AG04450 (cell line): ENCODE data around the gene MEF2C. TPM values are rescaled to one million over a fixed set of nuclear protein-coding genes. Genes with fewer than 3 reads are reported as not detected.
"Not testable (repeated sequence)": the region's sequence is repeated elsewhere in the genome, so short reads cannot be mapped to it uniquely, and the experiment has no call there.

ENCODE experiments used
- CTCF ChIA-PET: fragments of 300-600, 350-600 bp; formaldehyde crosslinking; extraction: SDS; loops from one replicate; lab custom pipeline; 2022; ENCODE audit warnings: antibody characterized with exemption, inconsistent platforms; lab: Charles Lee
- POLR2A ChIA-PET: fragments of 350-600 bp; formaldehyde crosslinking; extraction: SDS; loops from one replicate; lab custom pipeline; 2021; ENCODE audit warnings: antibody characterized with exemption, inconsistent platforms; lab: Yijun Ruan, JAX
- DNase-seq: peaks from one replicate; pipeline ENCODE4 v3.0.0-alpha.2; 2011; ENCODE audit warnings: low read depth, low spot score
- H3K27ac ChIP-seq: one replicate; pipeline ENCODE4 v1.5.1; 2012; ENCODE audit warnings: low read depth, low read length, control low read depth
- H3K27me3 ChIP-seq: one replicate; pipeline ENCODE4 v1.6.0; 2012; ENCODE audit warnings: low read length; ENCODE audit not compliant: control insufficient read depth, insufficient read depth
- H3K4me3 ChIP-seq: 2 replicates; pipeline ENCODE4 v1.5.1; 2011; ENCODE audit warnings: mild to moderate bottlenecking, low read depth, low read length, control low read depth
- H3K9me3 ChIP-seq: 2 replicates; pipeline ENCODE4 v1.5.1; 2012; ENCODE audit warnings: low read length; ENCODE audit not compliant: control insufficient read depth, insufficient read depth
- polyA plus RNA-seq: library from polyadenylated mRNA; depleted of rRNA; stranded (reverse); fragments of >200 nt; gene quantifications from 2 replicates; pipeline ENCODE4 v1.2.3, GENCODE V29; 2011
- TF ChIP-seq, protein P1 (sequence below): IDR thresholded peaks from 2 replicates; pipeline ENCODE4 v1.5.1; 2011; ENCODE audit warnings: low read depth, low read length, control low read depth, inconsistent platforms

MEF2C gene
- polyA plus RNA-seq, 1 experiment: 3.9 TPM

GRCh38 chr5:88925692-88926490, 42.9 kb upstream of the MEF2C start:
- TF ChIP-seq, protein P1, sequence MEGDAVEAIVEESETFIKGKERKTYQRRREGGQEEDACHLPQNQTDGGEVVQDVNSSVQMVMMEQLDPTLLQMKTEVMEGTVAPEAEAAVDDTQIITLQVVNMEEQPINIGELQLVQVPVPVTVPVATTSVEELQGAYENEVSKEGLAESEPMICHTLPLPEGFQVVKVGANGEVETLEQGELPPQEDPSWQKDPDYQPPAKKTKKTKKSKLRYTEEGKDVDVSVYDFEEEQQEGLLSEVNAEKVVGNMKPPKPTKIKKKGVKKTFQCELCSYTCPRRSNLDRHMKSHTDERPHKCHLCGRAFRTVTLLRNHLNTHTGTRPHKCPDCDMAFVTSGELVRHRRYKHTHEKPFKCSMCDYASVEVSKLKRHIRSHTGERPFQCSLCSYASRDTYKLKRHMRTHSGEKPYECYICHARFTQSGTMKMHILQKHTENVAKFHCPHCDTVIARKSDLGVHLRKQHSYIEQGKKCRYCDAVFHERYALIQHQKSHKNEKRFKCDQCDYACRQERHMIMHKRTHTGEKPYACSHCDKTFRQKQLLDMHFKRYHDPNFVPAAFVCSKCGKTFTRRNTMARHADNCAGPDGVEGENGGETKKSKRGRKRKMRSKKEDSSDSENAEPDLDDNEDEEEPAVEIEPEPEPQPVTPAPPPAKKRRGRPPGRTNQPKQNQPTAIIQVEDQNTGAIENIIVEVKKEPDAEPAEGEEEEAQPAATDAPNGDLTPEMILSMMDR: no peak
- POLR2A ChIA-PET: interaction anchor here (1.1 kb wide), 1 partner anchor 42 kb away, joined by 4 read pairs; no protein-coding TSS in a partner anchor
- Histone ChIP-seq H3K27me3 (no peaks in the 10 kb centered on the region), H3K4me3 (no peak overlapping the region), H3K9me3 (no peaks in the 10 kb centered on the region), H3K27ac (no peak overlapping the region)
- peak; percentile 8 for DNase-seq
- CTCF ChIA-PET: interaction anchor here (1.5 kb wide), 1 partner anchor 196 kb away, joined by 7 read pairs; no protein-coding TSS in a partner anchor

- Histone ChIP-seq H3K27ac (no peak overlapping the region), H3K4me3 (no peak overlapping the region), H3K9me3 (no peaks in the 10 kb centered on the region), H3K27me3 (no peaks in the 10 kb centered on the region)
- CTCF ChIA-PET: no interaction called here
- no peak for DNase-seq
- POLR2A ChIA-PET: no interaction called here
- TF ChIP-seq, protein P1: no peak
These were observed 41.3 kb upstream of the MEF2C start for GRCh38 chr5:88924330-88924657.

GRCh38 chr5:88923623-88924329, 40.8 kb upstream of the MEF2C start:
- Histone ChIP-seq H3K27ac (no peak overlapping the region), H3K9me3 (no peaks in the 10 kb centered on the region), H3K4me3 (no peak overlapping the region), H3K27me3 (no peaks in the 10 kb centered on the region)
- TF ChIP-seq, protein P1: no peak
- POLR2A ChIA-PET: no interaction called here
- DNase-seq: no peak
- CTCF ChIA-PET: no interaction called here

DNA sequence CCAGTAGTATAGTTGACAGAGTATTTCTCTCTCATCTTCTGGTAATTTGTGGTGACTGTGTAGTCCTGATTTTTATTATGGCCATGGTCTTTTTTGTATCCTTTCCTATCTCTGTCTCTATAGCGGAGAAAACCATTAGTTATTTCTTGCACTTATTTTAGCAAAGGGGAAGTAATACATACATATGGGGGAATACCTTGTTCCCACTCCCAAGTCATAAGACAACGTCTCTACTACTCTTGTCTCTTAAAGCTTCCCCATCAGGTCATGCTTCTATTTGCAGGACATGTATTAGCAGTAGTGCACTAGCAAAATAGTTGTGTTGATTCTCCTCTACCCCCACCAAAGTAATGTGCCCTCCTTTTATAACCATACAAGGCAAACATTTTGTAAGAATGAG, 29.8 kb upstream of the MEF2C start:
- CTCF ChIA-PET, DNase-seq, H3K27ac ChIP-seq, POLR2A ChIA-PET, H3K9me3 ChIP-seq, H3K27me3 ChIP-seq, H3K4me3 ChIP-seq: not testable (repeated sequence)

- DNase-seq, POLR2A ChIA-PET, H3K27me3 ChIP-seq, H3K27ac ChIP-seq, H3K4me3 ChIP-seq, CTCF ChIA-PET, H3K9me3 ChIP-seq: not testable (repeated sequence)
These were observed 28.1 kb upstream of the MEF2C start for GRCh38 chr5:88911059-88911572.

DNA sequence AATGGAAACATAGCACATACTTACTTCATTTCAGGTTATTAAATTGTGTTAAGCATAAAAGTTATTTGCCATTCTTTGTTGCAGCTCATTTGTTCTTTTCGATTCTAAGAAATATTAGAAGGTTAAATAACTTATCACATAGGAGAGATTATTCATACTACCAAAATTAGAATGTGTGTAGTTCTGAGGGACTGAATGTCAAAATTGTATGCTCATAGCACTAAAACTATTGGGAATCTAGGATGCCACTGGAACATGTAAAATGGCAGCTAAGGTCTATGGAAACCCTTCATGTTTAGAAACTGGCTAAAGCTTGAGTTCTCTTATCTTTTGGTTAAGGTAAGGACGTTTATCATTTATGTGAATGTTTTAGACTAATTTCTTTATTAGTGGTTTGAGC, 21.5 kb upstream of the MEF2C start:
- H3K4me3 ChIP-seq, CTCF ChIA-PET, H3K9me3 ChIP-seq, H3K27me3 ChIP-seq, DNase-seq, POLR2A ChIA-PET, H3K27ac ChIP-seq: not testable (repeated sequence)

DNA sequence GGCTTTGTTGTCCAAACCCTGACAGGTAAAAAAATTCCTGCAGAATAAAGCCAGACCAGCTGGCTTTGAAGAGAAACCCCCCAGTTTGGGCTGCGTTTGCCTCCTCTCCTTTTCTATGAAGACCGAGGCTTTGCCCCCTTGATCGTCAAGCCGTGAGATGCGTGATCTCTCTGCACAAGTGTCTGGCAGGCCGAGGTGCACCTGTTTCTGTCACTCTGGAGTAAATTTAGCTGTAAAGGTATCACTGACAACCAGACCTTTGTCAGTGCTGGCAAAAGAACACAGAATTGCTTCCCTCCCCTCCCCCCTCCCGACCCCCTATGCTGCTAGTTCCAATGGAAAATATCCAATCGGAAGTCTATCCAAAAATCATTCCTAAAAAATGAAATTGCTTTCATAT, 21.0 kb upstream of the MEF2C start:
- H3K27ac ChIP-seq, DNase-seq, H3K9me3 ChIP-seq, POLR2A ChIA-PET, H3K27me3 ChIP-seq, CTCF ChIA-PET, H3K4me3 ChIP-seq: not testable (repeated sequence)

GRCh38 chr5:88901077-88901476, 18.1 kb upstream of the MEF2C start:
- POLR2A ChIA-PET, CTCF ChIA-PET, DNase-seq, H3K27me3 ChIP-seq, H3K9me3 ChIP-seq, H3K27ac ChIP-seq, H3K4me3 ChIP-seq: not testable (repeated sequence)
